ENCODE data around the gene ACOT11.

- TF ChIP-seq POLR2AphosphoS5 (IDR thresholded peaks at IDR 0.05; ENCODE audit: low read depth, low read length) (no peak), CTCF (IDR thresholded peaks at IDR 0.05) (no peak), REST (IDR thresholded peaks at IDR 0.05; ENCODE audit: insufficient read depth in 1 of 2, low read depth in 2 of 2, low read length in 1 of 2) (no peak), TCF7L2 (IDR thresholded peaks at IDR 0.05; ENCODE audit: low read depth, low read length) (no peak)
These were observed 3.9 kb downstream of the ACOT11 start for GRCh38 chr1:54551891-54552290.
